ENCODE data around the gene ASZ1. TPM values are rescaled to one million over a fixed set of nuclear protein-coding genes. Genes with fewer than 3 reads are reported as not detected.

Gene ASZ1
- total RNA-seq, 2 donors from 2014 or later = not detected

GRCh38 chr7:117349570-117349969, 77.7 kb downstream of the ASZ1 start:
- Histone ChIP-seq H3K9me3 (no peaks in the 10 kb centered on the region), H3K4me1 (no peaks in the 10 kb centered on the region), H3K36me3 (no peaks in the 10 kb centered on the region), H3K27me3 (no peaks in the 10 kb centered on the region), H3K27ac (no peak overlapping the region), H3K4me3 (no peak overlapping the region)
- no peak for DNase-seq (ENCODE audit: low spot score)
- no peak for TF ChIP-seq CTCF (IDR thresholded peaks at IDR 0.05)

- no peak overlapping the region for H3K4me3 ChIP-seq
- no peaks in the 10 kb centered on the region for H3K4me1 ChIP-seq
- no peak overlapping the region for H3K27ac ChIP-seq
- no peak for DNase-seq (ENCODE audit: low spot score)
- no peaks in the 10 kb centered on the region for H3K27me3 ChIP-seq
- H3K9me3 ChIP-seq = no peaks in the 10 kb centered on the region
- H3K36me3 ChIP-seq = no peaks in the 10 kb centered on the region
- TF ChIP-seq CTCF (IDR thresholded peaks at IDR 0.05) = no peak
These were observed 79.2 kb downstream of the ASZ1 start for GRCh38 chr7:117347962-117348672.

- Histone ChIP-seq H3K27me3 (no peaks in the 10 kb centered on the region), H3K9me3 (no peaks in the 10 kb centered on the region), H3K27ac (no peak overlapping the region), H3K4me3 (no peak overlapping the region), H3K36me3 (no peaks in the 10 kb centered on the region), H3K4me1 (no peaks in the 10 kb centered on the region)
- no peak for TF ChIP-seq CTCF (IDR thresholded peaks at IDR 0.05)
- no peak for DNase-seq (ENCODE audit: low spot score)
These were observed 79.8 kb downstream of the ASZ1 start for GRCh38 chr7:117347480-117347879.

GRCh38 chr7:117346161-117346560, 81.1 kb downstream of the ASZ1 start:
- Histone ChIP-seq H3K9me3 (no peaks in the 10 kb centered on the region), H3K4me1 (no peaks in the 10 kb centered on the region), H3K27me3 (no peaks in the 10 kb centered on the region), H3K27ac (no peak overlapping the region), H3K4me3 (no peak overlapping the region), H3K36me3 (no peaks in the 10 kb centered on the region)
- no peak for TF ChIP-seq CTCF (IDR thresholded peaks at IDR 0.05)
- no peak for DNase-seq (ENCODE audit: low spot score)

GRCh38 chr7:117338020-117338419, 89.3 kb downstream of the ASZ1 start:
- H3K27me3 ChIP-seq = no peaks in the 10 kb centered on the region
- no peaks in the 10 kb centered on the region for H3K36me3 ChIP-seq
- H3K4me3 ChIP-seq = no peak overlapping the region
- no peak overlapping the region for H3K27ac ChIP-seq
- TF ChIP-seq CTCF (IDR thresholded peaks at IDR 0.05) = no peak
- no peaks in the 10 kb centered on the region for H3K4me1 ChIP-seq
- no peaks in the 10 kb centered on the region for H3K9me3 ChIP-seq
- DNase-seq (ENCODE audit: low spot score) = no peak

- Histone ChIP-seq H3K27ac (no peak overlapping the region), H3K9me3 (no peaks in the 10 kb centered on the region), H3K27me3 (no peaks in the 10 kb centered on the region), H3K4me1 (no peaks in the 10 kb centered on the region), H3K4me3 (no peak overlapping the region), H3K36me3 (no peaks in the 10 kb centered on the region)
- TF ChIP-seq CTCF (IDR thresholded peaks at IDR 0.05) = no peak
- DNase-seq (ENCODE audit: low spot score) = no peak
These were observed 94.1 kb downstream of the ASZ1 start for GRCh38 chr7:117333168-117333567.
